Measurements from ENCODE around the gene ANKH. TPM values are rescaled to one million over a fixed set of nuclear protein-coding genes. Genes with fewer than 3 reads are reported as not detected.

Gene ANKH
- polyA plus RNA-seq, 1 experiment, result 14.2 TPM

GRCh38 chr5:14701556-14701955 is 170.0 kb downstream of the ANKH start:
- ChIA-PET POLR2A (no interaction called here), CTCF (interaction anchor here (1.1 to 3.7 kb wide), 3 partner anchors 26 to 313 kb away, joined by 4 to 15 read pairs (median 6); no protein-coding TSS in a partner anchor)
- no peak overlapping the region for H3K27ac ChIP-seq (ENCODE audit: low read depth, low read length)
- DNase-seq (ENCODE audit: low read depth, low spot score), result no peak
- H3K27me3 ChIP-seq (ENCODE audit: control insufficient read depth, insufficient read depth, low read length), result no peaks in the 10 kb centered on the region
- H3K4me3 ChIP-seq (ENCODE audit: low read depth, low read length), result no peak overlapping the region
- no peaks in the 10 kb centered on the region for H3K9me3 ChIP-seq (ENCODE audit: control insufficient read depth, insufficient read depth, low read length)
- TF ChIP-seq CTCF (IDR thresholded peaks at IDR 0.05; ENCODE audit: low read depth, low read length), result no peak

GRCh38 chr5:14700478-14701436 is 170.8 kb downstream of the ANKH start:
- Histone ChIP-seq H3K9me3 (ENCODE audit: control insufficient read depth, insufficient read depth, low read length) (no peaks in the 10 kb centered on the region), H3K27ac (ENCODE audit: low read depth, low read length) (no peak overlapping the region), H3K27me3 (ENCODE audit: control insufficient read depth, insufficient read depth, low read length) (no peaks in the 10 kb centered on the region), H3K4me3 (ENCODE audit: low read depth, low read length) (no peak overlapping the region)
- POLR2A ChIA-PET, result no interaction called here
- no peak for DNase-seq (ENCODE audit: low read depth, low spot score)
- CTCF ChIA-PET, result interaction anchor here (1.1 kb wide), 1 partner anchor 314 kb away, joined by 4 read pairs; no protein-coding TSS in a partner anchor
- TF ChIP-seq CTCF (IDR thresholded peaks at IDR 0.05; ENCODE audit: low read depth, low read length), result no peak

GRCh38 chr5:14699807-14700400 is 171.7 kb downstream of the ANKH start:
- TF ChIP-seq CTCF (IDR thresholded peaks at IDR 0.05; ENCODE audit: low read depth, low read length), result no peak
- ChIA-PET POLR2A (no interaction called here), CTCF (no interaction called here)
- DNase-seq (ENCODE audit: low read depth, low spot score), result no peak
- no peaks in the 10 kb centered on the region for H3K9me3 ChIP-seq (ENCODE audit: control insufficient read depth, insufficient read depth, low read length)
- no peaks in the 10 kb centered on the region for H3K27me3 ChIP-seq (ENCODE audit: control insufficient read depth, insufficient read depth, low read length)
- no peak overlapping the region for H3K27ac ChIP-seq (ENCODE audit: low read depth, low read length)
- no peak overlapping the region for H3K4me3 ChIP-seq (ENCODE audit: low read depth, low read length)

GRCh38 chr5:14699159-14699558 is 172.4 kb downstream of the ANKH start:
- Histone ChIP-seq H3K27ac (ENCODE audit: low read depth, low read length) (no peak overlapping the region), H3K4me3 (ENCODE audit: low read depth, low read length) (no peak overlapping the region), H3K9me3 (ENCODE audit: control insufficient read depth, insufficient read depth, low read length) (no peaks in the 10 kb centered on the region), H3K27me3 (ENCODE audit: control insufficient read depth, insufficient read depth, low read length) (no peaks in the 10 kb centered on the region)
- no peak for TF ChIP-seq CTCF (IDR thresholded peaks at IDR 0.05; ENCODE audit: low read depth, low read length)
- DNase-seq (ENCODE audit: low read depth, low spot score), result no peak
- ChIA-PET POLR2A (no interaction called here), CTCF (no interaction called here)

GRCh38 chr5:14698495-14698894 is 173.1 kb downstream of the ANKH start:
- H3K9me3 ChIP-seq (ENCODE audit: control insufficient read depth, insufficient read depth, low read length), result no peaks in the 10 kb centered on the region
- TF ChIP-seq CTCF (IDR thresholded peaks at IDR 0.05; ENCODE audit: low read depth, low read length), result no peak
- H3K27me3 ChIP-seq (ENCODE audit: control insufficient read depth, insufficient read depth, low read length), result no peaks in the 10 kb centered on the region
- DNase-seq (ENCODE audit: low read depth, low spot score), result no peak
- no peak overlapping the region for H3K4me3 ChIP-seq (ENCODE audit: low read depth, low read length)
- no peak overlapping the region for H3K27ac ChIP-seq (ENCODE audit: low read depth, low read length)
- CTCF ChIA-PET, result interaction anchor here (1.4 kb wide), 1 partner anchor 28 kb away, joined by 5 read pairs; no protein-coding TSS in a partner anchor
- POLR2A ChIA-PET, result no interaction called here
